ENCODE results near the gene HDAC3.

DNA sequence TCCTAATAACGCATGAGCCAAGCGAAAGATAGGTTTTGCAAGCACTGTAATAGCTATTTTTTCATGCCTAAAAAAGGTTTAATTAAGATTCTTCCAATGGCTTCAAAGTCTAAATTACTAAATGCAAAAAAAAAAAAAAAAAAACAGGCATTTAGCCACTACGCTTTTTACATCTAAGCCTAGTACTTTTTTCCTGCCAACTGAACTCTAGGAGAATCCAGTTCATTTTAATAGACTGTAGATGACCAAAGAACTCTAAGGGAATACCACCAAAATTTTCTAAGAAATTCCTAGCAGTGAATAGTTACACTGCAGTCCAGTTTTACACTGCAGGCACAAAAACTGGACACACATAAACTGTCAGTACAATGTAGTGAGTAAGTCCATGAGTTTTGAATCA is 27.6 kb downstream of the HDAC3 start:
- no peak for TF ChIP-seq POLR2AphosphoS5 (IDR thresholded peaks at IDR 0.05; ENCODE audit: low read depth, low read length)
- no peak for TF ChIP-seq POLR2A (IDR thresholded peaks at IDR 0.05; ENCODE audit: low read depth, low read length)

All from GM12892 (cell line).